ENCODE measurements around the gene AP1M1. TPM values are rescaled to one million over a fixed set of nuclear protein-coding genes. Genes with fewer than 3 reads are reported as not detected.

AP1M1 gene
- total RNA-seq, 2 experiments from 2014 or later, result 99.0 to 108 TPM

- no peaks in the 10 kb centered on the region for H3K4me1 Mint-ChIP-seq (ENCODE audit: low read depth)
- DNase-seq (no peak), ATAC-seq (no peak)
- CTCF ChIA-PET, result interaction anchor here (1.8 kb wide), 1 partner anchor 21 kb away, joined by 4 read pairs; no protein-coding TSS in a partner anchor
- intact Hi-C loops (cut with micrococcal nuclease), result no loop called here
- H3K36me3 Mint-ChIP-seq (ENCODE audit: low read depth), result peaks cover 42% of the 10 kb centered on the region
- POLR2A ChIA-PET, result interaction anchor here (0.7 to 1.3 kb wide), 2 partner anchors 8 to 140 kb away, joined by 3 read pairs; no protein-coding TSS in a partner anchor
- no peak overlapping the region for H3K4me3 Mint-ChIP-seq
- no peaks in the 10 kb centered on the region for H3K27me3 Mint-ChIP-seq
- H3K27ac Mint-ChIP-seq, result no peak overlapping the region
- peaks cover 5% of the 10 kb centered on the region for H3K9me3 Mint-ChIP-seq
- no peak for TF ChIP-seq CTCF (IDR thresholded peaks at IDR 0.05)
Observed at GRCh38 chr19:16226184-16226591, 28.5 kb downstream of the AP1M1 start.

- ATAC-seq, result no peak
- no peak for TF ChIP-seq CTCF (IDR thresholded peaks at IDR 0.05)
- ChIA-PET CTCF (no interaction called here), POLR2A (interaction anchor here (1.1 to 1.3 kb wide), 2 partner anchors 9 to 12 kb away, joined by 3 read pairs; no protein-coding TSS in a partner anchor)
- intact Hi-C loops (cut with micrococcal nuclease), result no loop called here
- peaks cover 40% of the 10 kb centered on the region for H3K36me3 Mint-ChIP-seq (ENCODE audit: low read depth)
- no peak for DNase-seq
- H3K4me1 Mint-ChIP-seq (ENCODE audit: low read depth), result no peaks in the 10 kb centered on the region
- no peak overlapping the region for H3K27ac Mint-ChIP-seq
- H3K4me3 Mint-ChIP-seq, result no peak overlapping the region
- H3K27me3 Mint-ChIP-seq, result no peaks in the 10 kb centered on the region
- no peaks in the 10 kb centered on the region for H3K9me3 Mint-ChIP-seq
Observed at GRCh38 chr19:16226878-16227836, 29.4 kb downstream of the AP1M1 start.

GRCh38 chr19:16227837-16228636 lies 30.3 kb downstream of the AP1M1 start:
- Mint-ChIP-seq H3K27ac (no peak overlapping the region), H3K4me1 (ENCODE audit: low read depth) (peaks cover 5% of the 10 kb centered on the region), H3K4me3 (no peak overlapping the region), H3K27me3 (no peaks in the 10 kb centered on the region), H3K36me3 (ENCODE audit: low read depth) (peaks cover 34% of the 10 kb centered on the region), H3K9me3 (no peaks in the 10 kb centered on the region)
- no peak for TF ChIP-seq CTCF (IDR thresholded peaks at IDR 0.05)
- ChIA-PET POLR2A (interaction anchor here (1.1 kb wide), 1 partner anchor 11 kb away, joined by 3 read pairs; no protein-coding TSS in a partner anchor), CTCF (interaction anchor here (1.2 kb wide), 1 partner anchor 19 kb away, joined by 3 read pairs; no protein-coding TSS in a partner anchor)
- no peak for ATAC-seq
- no peak for DNase-seq
- intact Hi-C loops (cut with micrococcal nuclease), result no loop called here

GRCh38 chr19:16228637-16229321 lies 31.1 kb downstream of the AP1M1 start:
- CTCF ChIA-PET, result interaction anchor here (1.0 to 1.2 kb wide), 2 partner anchors 18 to 154 kb away, joined by 3 read pairs; no protein-coding TSS in a partner anchor
- peaks cover 29% of the 10 kb centered on the region for H3K36me3 Mint-ChIP-seq (ENCODE audit: low read depth)
- H3K27ac Mint-ChIP-seq, result no peak overlapping the region
- no peaks in the 10 kb centered on the region for H3K27me3 Mint-ChIP-seq
- no peak for TF ChIP-seq CTCF (IDR thresholded peaks at IDR 0.05)
- H3K9me3 Mint-ChIP-seq, result no peaks in the 10 kb centered on the region
- no peak overlapping the region for H3K4me3 Mint-ChIP-seq
- ATAC-seq (no peak), DNase-seq (no peak)
- POLR2A ChIA-PET, result interaction anchor here (1.1 kb wide), 1 partner anchor 10 kb away, joined by 3 read pairs; no protein-coding TSS in a partner anchor
- intact Hi-C loops (cut with micrococcal nuclease), result no loop called here
- peaks cover 6% of the 10 kb centered on the region for H3K4me1 Mint-ChIP-seq (ENCODE audit: low read depth)
